Urothelium cell line (cell line): Measurements from ENCODE around the gene SLC22A13.
"Not testable (repeated sequence)": the region's sequence is repeated elsewhere in the genome, so short reads cannot be mapped to it uniquely, and the experiment has no call there.

Experiments used
- DNase-seq: peaks from one replicate; pipeline ENCODE4 v3.0.0; 2011; ENCODE audit warnings: low spot score, mixed read lengths
- FAIRE-seq: peaks from 2 replicates; lab custom pipeline; 2011; peaks lifted over from hg19 to GRCh38; lab: Jason Lieb, UNC

Gene SLC22A13

DNA sequence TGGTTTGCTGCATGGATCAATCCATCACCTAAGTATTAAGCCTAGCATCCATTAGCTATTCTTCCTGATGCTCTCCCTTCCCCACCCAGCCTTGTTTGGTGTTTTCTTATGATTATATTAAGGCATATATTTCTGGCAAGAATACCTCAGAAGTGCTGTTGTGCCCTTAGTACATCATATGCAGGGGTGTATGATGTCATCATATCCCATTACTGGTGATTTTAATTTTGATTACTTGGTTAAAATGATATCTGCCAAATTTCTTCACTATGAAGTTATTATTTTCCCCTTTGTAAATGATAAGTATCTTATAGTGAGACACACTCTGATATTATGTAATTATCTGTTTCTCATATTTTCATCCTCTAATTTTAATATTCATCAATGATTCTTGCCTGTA lies 31.9 kb downstream of the SLC22A13 start:
- no peak for FAIRE-seq
- no peak for DNase-seq

DNA sequence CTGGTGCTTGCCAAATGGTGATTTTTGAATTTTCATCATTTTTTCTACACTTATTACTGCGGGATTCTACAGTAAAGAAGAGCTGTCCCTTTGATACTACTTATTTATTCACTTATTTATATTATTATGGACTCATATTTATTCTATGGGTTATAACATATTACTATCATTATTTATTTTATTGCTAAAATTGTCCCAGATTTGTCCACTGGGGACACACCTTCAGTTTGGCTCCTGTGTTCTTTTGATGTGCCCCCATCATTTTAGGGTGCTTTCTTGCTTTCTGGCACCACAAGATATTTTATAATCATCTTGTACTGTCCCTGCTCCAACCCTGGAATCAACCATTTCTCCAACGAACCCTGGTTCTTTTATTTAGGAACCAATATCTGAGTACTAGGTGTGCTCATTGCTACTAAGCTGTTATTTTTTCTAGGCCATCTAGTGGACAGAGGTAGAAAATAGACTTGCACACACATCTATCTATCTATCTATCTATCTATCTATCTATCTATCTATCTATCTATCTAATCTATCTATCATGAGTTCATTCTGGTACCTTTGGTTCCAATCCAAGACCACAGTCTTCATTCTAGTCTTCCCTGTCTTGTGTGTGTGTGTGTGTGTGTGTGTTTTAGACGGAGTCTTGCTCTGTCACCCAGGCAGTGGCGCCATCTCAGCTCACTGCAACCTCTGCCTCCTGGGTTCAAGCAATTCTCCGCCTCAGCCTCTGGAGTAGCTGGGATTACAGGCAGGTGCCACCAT lies 32.5 kb downstream of the SLC22A13 start:
- FAIRE-seq (no peak), DNase-seq (no peak)

- FAIRE-seq (no peak), DNase-seq (no peak)
Observed at GRCh38 chr3:38306941-38307340, 41.3 kb downstream of the SLC22A13 start.

GRCh38 chr3:38307599-38307998 lies 42.0 kb downstream of the SLC22A13 start:
- FAIRE-seq (peak; percentile 9), DNase-seq (no peak)

GRCh38 chr3:38308456-38308855 lies 42.8 kb downstream of the SLC22A13 start:
- DNase-seq: no peak
- FAIRE-seq: no peak

GRCh38 chr3:38311476-38311875 lies 45.9 kb downstream of the SLC22A13 start:
- no peak for FAIRE-seq
- no peak for DNase-seq

- DNase-seq (no peak), FAIRE-seq (no peak)
Observed at GRCh38 chr3:38311941-38312340, 46.3 kb downstream of the SLC22A13 start.

- no peak for DNase-seq
- no peak for FAIRE-seq
Observed at GRCh38 chr3:38312356-38312755, 46.7 kb downstream of the SLC22A13 start.

DNA sequence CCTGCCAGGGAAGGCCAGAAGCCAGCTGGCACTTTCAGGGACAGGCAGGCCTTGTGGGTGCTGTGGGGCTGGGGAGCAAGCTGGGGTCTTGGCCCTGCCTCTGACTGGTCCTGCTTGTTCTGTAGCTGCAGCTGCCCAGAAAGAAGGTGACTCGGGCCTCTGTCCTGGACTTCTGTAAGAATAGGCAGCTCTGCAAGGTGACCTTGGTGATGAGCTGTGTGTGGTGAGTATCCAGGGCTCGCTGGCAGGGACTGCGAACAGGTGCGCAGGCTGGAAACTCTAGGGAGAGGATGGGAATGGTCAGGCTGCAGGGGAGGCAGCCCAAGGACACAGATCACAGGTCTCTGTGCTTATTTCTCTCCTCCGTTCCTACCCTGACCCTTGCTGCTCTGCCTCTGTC lies 47.7 kb downstream of the SLC22A13 start:
- FAIRE-seq (no peak), DNase-seq (no peak)

GRCh38 chr3:38313695-38314094 lies 48.1 kb downstream of the SLC22A13 start:
- no peak for DNase-seq
- no peak for FAIRE-seq

- DNase-seq: no peak
- no peak for FAIRE-seq
Observed at GRCh38 chr3:38314112-38314763, 48.6 kb downstream of the SLC22A13 start.

DNA sequence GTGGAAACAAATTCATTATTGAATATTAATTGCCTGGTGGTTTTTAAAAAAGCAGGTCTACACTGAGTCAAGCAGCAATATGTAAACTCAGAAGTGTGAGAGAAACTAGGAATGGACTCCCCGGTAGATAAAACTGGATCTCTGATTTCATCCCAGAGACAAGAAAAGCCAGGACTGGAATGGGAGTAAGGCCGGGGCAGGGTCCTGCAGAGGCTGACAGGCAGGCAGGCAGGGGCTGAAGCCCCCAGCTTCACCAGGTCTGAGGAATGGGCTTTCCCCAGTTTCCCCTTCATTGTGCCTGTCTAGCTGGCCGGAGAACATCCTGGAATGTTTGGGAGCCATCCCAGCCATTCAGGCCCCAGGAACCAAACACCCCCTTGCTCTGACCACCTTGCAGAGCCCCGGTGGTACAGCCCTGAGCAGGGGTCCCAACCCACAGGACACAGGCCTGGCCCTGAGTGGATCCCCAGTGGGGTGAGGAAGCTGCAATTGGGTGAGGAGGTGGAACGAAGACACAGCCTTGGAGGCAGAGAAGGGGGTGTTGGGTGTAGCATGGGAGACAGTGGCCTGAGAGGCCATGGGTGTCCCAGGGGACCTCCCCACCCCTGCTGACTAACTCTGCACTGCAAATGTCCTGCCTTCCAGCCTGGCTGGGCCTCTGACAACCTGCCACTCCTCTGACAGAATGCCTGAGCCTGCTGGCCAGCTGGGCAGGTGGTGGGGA lies 49.3 kb downstream of the SLC22A13 start:
- DNase-seq (no peak), FAIRE-seq (no peak)

DNA sequence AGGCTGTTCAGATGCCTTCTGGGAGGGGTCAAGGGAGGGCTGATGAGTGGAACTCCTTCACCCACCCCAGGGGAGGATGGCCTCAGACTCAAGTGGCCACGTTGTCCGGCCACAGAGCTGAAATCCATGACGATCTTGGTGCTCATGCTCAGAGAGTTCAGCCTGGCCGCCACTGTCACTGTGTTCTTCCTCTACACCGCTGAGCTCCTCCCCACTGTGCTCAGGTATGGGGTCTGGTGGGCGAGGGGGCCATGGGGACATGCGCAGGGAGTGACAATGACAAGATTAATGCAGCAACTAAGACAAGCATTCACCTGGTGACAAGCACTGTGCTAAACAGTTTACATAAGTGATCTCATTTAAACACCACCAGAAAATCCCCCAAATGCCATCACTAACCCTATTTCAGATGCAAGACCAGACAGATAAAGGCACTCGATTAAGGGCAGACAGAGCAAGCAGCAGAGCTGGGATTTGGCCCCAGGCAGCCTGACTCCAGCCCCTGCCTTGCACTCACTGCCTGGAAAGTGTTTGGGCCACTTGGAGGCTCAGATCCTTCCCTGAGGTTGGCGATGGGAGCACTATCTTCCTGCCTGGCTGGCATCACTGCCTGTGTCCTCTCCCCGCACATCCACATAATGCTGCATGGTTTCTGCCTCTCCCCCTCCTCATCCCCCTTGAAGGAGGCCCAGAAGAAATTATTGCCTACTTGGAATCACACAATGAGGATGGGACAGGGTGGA lies 50.0 kb downstream of the SLC22A13 start:
- FAIRE-seq: peak; percentile 20
- DNase-seq: no peak

- FAIRE-seq (no peak), DNase-seq (no peak)
Observed at GRCh38 chr3:38316356-38317191, 51.0 kb downstream of the SLC22A13 start.

GRCh38 chr3:38317192-38317759 lies 51.7 kb downstream of the SLC22A13 start:
- FAIRE-seq: no peak
- DNase-seq: peak; percentile 27

- FAIRE-seq: no peak
- no peak for DNase-seq
Observed at GRCh38 chr3:38318766-38319671, 53.4 kb downstream of the SLC22A13 start.

- FAIRE-seq, DNase-seq: not testable (repeated sequence)
Observed at GRCh38 chr3:38320638-38321037, 55.0 kb downstream of the SLC22A13 start.

DNA sequence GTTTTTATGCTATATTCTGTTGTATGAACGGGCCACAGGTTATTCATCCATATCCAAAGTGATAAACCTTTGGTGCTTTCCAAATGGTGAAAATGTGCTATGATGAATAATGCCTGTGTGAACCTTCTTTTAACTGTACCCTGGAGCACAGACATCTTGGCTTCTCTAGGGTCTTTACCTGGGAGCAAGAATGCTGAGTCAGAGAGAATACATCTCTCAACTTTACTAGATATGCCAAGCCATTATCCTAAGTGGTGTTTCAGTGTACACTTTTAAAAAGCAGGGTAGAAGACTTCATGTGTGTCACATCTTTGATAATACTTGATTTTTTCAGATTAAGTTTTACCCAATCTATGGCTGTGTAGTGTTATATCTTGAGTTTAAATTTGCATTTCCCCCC lies 57.4 kb downstream of the SLC22A13 start:
- FAIRE-seq: no peak

DNA sequence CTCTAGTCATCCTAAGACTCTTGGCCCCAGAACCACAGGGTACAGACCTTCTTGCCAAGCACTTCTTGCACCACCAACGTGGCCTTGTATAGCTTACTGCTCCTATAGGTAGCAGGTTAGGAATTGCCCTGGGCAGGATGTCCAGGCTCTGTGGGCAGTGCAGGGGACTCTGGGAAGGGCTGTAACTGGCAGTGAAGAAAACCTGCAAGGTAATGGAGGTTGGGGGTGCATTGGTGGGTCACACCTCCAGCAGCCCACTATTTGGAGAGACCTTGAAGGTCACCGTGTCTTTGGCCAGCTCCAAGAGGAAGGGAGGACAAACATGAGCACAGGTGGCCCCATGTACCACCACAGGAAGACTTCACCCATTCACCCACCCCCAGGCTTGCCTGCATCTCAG lies 59.6 kb downstream of the SLC22A13 start:
- DNase-seq (no peak), FAIRE-seq (peak; percentile 27)

More for the DNA sequence above, 57.4 kb downstream of the SLC22A13 start:
- no peak for DNase-seq
